ENCODE data around the gene RGS13. TPM values are rescaled to one million over a fixed set of nuclear protein-coding genes. Genes with fewer than 3 reads are reported as not detected.

The RGS13 gene
- total RNA-seq, 4 donors from 2014 or later: 0.77 to 1.9 (median 1.1) TPM; not detected in 1

DNA sequence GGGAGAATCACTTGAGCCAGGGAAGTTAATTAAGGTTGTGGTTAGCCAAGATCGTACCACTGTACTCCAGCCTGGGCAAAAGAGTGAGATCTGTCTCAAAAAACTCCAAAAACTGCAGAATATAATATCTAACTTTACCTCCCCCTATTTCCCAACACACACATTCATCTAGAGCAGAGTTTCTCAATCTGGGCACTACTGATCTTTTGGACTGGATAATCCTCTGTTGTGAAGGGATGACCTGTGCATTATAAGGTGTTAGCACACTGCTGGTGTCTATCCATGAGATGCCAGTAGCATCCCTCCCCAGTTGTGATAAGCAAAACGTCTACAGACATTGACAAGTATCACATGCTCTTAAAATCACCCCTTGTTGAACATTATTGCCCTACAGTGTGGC lies 61.8 kb downstream of the RGS13 start:
- TF ChIP-seq EP300 (IDR thresholded peaks at IDR 0.05) (no peak), POLR2A (IDR thresholded peaks at IDR 0.05) (no peak), POLR2AphosphoS5 (IDR thresholded peaks at IDR 0.05) (no peak)
- TF ChIP-seq, protein P1, sequence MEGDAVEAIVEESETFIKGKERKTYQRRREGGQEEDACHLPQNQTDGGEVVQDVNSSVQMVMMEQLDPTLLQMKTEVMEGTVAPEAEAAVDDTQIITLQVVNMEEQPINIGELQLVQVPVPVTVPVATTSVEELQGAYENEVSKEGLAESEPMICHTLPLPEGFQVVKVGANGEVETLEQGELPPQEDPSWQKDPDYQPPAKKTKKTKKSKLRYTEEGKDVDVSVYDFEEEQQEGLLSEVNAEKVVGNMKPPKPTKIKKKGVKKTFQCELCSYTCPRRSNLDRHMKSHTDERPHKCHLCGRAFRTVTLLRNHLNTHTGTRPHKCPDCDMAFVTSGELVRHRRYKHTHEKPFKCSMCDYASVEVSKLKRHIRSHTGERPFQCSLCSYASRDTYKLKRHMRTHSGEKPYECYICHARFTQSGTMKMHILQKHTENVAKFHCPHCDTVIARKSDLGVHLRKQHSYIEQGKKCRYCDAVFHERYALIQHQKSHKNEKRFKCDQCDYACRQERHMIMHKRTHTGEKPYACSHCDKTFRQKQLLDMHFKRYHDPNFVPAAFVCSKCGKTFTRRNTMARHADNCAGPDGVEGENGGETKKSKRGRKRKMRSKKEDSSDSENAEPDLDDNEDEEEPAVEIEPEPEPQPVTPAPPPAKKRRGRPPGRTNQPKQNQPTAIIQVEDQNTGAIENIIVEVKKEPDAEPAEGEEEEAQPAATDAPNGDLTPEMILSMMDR (IDR thresholded peaks at IDR 0.05): no peak
- Histone ChIP-seq H3K27ac (no peak overlapping the region), H3K9me3 (no peaks in the 10 kb centered on the region), H3K4me1 (peaks cover 0 to 23% (median 6%) of the 10 kb centered on the region in 3 donors), H3K4me3 (no peak overlapping the region), H3K27me3 (no peaks in the 10 kb centered on the region), H3K36me3 (no peaks in the 10 kb centered on the region)
- 89% methylated on average over 2 of the region's 2 CpGs; no CpG with 5 or more reads in 1 of the 2 donors for WGBS, 2 donors (ENCODE audit: low coverage in 1 of 2)
- no peak for ATAC-seq

DNA sequence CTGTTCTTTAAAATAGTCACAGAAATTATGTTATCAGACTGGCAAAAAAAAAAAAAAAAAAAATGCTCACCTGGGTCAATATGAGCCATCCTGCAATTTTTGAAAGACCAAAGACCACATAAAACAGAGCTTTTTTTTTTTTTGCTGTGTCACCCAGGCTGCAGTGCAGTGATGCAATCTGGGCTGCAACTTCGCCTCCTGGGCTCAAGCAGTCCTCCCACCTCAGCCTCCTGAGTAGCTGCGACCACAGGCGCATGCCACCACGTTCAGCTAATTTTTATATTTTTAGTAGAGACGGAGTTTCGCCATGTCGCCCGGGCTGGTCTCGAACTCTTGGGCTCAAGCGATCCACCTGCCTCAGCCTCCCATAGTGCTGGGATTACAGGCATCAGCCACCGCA lies 62.8 kb downstream of the RGS13 start:
- TF ChIP-seq POLR2A (IDR thresholded peaks at IDR 0.05) (no peak), POLR2AphosphoS5 (IDR thresholded peaks at IDR 0.05) (no peak), EP300 (IDR thresholded peaks at IDR 0.05) (no peak)
- TF ChIP-seq, protein P1 (IDR thresholded peaks at IDR 0.05): no peak
- WGBS, 2 donors (ENCODE audit: low coverage in 1 of 2): 97 to 100% methylated on average over 1 to 10 of the region's 11 CpGs

DNA sequence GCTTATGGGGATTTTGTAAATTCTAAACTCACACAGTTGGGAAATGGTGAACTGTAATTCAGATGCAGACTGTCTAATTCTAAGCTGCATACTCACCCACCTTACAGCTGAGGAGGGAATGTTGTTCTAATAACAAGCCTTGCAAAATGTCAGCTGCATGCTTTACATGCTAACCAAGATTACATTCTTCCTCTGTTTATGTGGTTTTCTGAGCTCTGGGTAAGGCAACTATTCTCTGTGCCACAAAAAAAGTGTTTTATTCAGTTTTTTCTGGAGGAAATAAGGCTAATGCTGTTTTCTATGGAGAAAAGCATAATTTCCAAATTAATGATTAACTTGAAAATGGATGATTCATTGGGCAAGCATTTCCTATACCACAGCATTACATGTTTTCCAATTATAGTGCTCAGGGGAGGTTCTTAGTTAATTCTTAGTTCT lies 64.9 kb downstream of the RGS13 start:
- Histone ChIP-seq H3K36me3 (no peaks in the 10 kb centered on the region), H3K27me3 (no peaks in the 10 kb centered on the region), H3K4me1 (peaks cover 0 to 23% (median 6%) of the 10 kb centered on the region in 3 donors), H3K27ac (no peak overlapping the region), H3K9me3 (no peaks in the 10 kb centered on the region), H3K4me3 (no peak overlapping the region)
- ATAC-seq: no peak
- TF ChIP-seq EP300 (IDR thresholded peaks at IDR 0.05): no peak
- TF ChIP-seq POLR2A (IDR thresholded peaks at IDR 0.05): no peak
- TF ChIP-seq, protein P1 (IDR thresholded peaks at IDR 0.05): no peak

More for the DNA sequence above, 62.8 kb downstream of the RGS13 start:
- no peaks in the 10 kb centered on the region for H3K36me3 ChIP-seq
- H3K4me3 ChIP-seq: no peak overlapping the region
- H3K27me3 ChIP-seq: no peaks in the 10 kb centered on the region
- ATAC-seq: no peak
- H3K9me3 ChIP-seq: no peaks in the 10 kb centered on the region
- no peak overlapping the region for H3K27ac ChIP-seq
- peaks cover 0 to 23% (median 6%) of the 10 kb centered on the region in 3 donors for H3K4me1 ChIP-seq

DNA sequence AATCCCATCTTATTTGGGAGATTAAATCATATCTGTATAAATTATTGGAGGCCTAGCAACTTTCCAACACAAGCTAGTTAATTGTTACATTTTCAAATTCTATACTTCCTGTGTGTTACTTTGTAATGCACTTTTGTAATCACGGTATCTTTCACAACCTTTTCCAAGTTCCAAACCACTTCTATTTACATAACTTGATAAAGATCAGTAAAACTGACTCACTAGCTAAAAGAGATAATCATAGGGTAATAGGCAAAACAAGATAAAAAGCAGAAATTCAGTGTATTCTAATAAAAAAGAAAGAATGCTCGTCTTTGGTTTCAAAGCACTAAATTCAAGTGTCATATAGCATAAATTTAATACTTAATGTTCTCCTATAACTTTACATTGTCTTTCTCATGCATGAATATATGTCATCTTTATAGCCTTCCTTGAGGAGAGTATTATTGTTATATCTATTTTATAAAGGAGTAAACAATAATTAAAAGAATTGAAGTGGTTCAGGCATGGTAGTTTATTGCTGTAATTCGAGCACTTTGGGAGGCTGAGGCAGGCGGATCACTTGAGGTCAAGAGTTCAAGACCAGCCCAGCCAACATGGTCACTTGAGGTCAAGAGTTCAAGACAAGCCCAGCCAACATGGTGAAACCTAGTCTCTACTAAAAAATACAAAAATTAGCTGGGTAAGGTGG lies 66.4 kb downstream of the RGS13 start:
- Histone ChIP-seq H3K27ac (no peak overlapping the region), H3K4me3 (no peak overlapping the region), H3K9me3 (no peaks in the 10 kb centered on the region), H3K4me1 (peaks cover 0 to 23% (median 6%) of the 10 kb centered on the region in 3 donors), H3K27me3 (no peaks in the 10 kb centered on the region), H3K36me3 (no peaks in the 10 kb centered on the region)
- no peak for TF ChIP-seq POLR2AphosphoS5 (IDR thresholded peaks at IDR 0.05)
- TF ChIP-seq, protein P1 (IDR thresholded peaks at IDR 0.05): no peak
- no peak for TF ChIP-seq EP300 (IDR thresholded peaks at IDR 0.05)
- no peak for TF ChIP-seq POLR2A (IDR thresholded peaks at IDR 0.05)
- WGBS, 2 donors (ENCODE audit: low coverage in 1 of 2): 52 to 66% methylated on average over 4 of the region's 4 CpGs
- no peak for ATAC-seq

Data from gastroesophageal sphincter (tissue), 4 donors.